ENCODE results near the gene WNT9B.
A peak's percentile ranks its signal among the peaks of the same experiment; 100 is the strongest.

The WNT9B gene, protein sequence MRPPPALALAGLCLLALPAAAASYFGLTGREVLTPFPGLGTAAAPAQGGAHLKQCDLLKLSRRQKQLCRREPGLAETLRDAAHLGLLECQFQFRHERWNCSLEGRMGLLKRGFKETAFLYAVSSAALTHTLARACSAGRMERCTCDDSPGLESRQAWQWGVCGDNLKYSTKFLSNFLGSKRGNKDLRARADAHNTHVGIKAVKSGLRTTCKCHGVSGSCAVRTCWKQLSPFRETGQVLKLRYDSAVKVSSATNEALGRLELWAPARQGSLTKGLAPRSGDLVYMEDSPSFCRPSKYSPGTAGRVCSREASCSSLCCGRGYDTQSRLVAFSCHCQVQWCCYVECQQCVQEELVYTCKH

DNA sequence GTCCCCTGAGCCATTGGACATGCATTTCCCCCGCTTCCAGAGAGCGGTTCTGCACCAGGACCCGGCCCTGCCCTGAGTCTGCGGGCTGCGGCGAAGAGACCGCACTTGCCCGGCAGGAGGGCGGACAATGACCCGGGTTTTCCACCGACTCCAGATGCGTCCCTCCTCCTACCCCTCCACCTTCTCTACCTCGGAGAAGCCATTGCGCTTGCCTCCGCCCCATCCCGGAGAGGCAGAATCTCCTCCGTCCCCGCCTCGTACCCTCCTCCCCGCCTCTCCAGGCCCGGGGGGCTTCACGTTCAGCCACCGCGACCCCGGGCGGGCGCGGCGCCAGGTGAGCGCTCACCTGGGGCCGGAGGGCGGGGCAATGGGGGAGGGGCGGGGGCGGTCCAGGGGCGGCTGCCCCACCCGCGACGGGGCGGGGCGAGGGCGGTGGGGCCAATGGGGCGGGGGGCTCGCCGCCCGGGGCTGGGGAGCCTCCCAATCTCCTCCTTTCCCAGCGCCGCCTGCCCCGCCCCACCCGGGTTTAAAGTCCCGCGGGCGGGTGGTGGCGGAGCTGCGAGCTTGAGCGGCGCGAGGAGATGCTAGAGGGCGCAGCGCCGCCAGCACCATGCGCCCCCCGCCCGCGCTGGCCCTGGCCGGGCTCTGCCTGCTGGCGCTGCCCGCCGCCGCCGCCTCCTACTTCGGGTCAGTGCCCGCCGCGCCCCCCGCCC lies at the start of gene WNT9B:
WNT9B (plus strand) TSS at position 555 of the 713 bp plus-strand sequence; CDS start at position 611, 56 bp downstream.
- peak; percentile 85 for DNase-seq

DNA sequence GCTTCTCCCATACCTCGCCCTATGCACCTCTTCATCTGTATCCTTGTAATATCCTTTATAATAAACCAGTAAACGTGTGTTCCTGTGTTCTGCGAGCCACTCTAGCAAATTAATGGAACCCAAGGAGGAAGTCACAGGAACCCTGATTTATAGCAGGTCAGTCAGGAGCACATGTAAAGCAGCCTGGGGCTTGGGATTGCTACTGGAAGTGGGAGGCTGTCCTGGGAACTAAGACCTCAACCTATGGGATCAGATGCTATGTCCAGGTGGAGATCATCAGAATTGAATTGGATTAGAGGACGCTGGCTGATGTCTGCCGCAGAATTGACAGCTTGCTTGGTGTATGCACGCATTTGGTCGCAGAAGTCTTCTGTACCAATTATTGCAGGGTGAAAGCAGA lies 48.6 kb upstream of the WNT9B start:
- DNase-seq = no peak

DNA sequence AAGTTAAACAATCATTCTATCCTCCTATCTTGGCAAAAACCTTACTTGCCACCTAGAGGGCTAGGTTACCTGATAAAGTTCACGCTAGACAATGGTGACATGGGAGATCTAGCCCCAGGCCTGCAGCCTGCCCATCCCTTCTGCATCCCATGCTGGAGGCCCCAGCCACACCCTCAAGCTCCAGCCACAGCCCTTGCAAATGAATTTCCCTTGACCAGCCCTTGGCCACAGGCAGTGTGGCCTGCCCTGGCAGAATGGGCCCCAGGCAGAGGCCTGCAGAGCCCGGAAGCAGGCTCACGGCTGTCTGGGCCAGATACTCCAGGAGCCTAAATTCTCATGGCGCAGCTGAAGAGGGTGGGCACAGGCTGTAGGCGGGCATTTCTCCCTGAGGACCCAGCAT lies 47.8 kb upstream of the WNT9B start:
- DNase-seq = no peak

DNA sequence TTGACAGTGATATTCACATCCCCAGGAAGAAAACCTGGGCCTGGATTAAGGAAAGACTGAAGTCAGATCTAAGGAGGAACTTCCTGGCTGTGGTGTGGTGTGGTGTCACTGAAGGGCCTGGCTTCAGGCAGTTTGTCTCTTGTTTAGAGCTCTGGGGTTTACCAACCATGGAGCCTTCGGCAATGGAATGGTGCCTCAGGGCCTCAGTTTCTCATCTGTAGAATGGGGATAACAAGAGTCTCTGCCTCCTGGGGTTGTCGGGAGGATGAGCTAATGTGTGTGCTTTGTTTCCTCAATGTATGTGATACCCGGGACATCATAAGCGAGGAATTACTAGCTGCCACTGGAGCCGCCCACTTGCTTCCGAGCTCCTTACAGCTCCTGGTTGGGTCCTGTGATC lies 45.6 kb upstream of the WNT9B start:
- DNase-seq = no peak

DNA sequence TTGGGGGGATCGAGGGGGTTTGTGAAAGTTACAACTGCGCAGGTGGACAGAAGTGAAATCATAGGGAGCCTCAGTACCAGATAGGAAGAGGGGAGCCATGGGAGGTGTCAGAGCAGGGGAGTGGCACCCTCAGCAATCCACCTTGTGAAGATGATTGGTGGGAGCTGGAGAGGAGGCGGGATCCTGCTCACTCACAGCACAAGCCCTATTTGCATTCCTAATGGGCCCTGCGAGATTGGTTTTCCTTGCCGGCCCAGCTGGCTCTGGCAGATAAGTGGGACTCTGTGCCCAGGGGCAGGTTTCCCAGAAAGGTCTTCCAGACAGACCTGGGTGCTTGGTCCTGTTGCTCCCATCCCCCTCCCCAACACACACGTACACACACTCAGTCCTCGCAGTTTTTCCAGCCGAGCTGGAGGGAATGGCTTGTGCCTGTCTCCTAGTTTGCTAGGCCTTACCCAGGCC lies 42.2 kb upstream of the WNT9B start:
- no peak for DNase-seq

DNA sequence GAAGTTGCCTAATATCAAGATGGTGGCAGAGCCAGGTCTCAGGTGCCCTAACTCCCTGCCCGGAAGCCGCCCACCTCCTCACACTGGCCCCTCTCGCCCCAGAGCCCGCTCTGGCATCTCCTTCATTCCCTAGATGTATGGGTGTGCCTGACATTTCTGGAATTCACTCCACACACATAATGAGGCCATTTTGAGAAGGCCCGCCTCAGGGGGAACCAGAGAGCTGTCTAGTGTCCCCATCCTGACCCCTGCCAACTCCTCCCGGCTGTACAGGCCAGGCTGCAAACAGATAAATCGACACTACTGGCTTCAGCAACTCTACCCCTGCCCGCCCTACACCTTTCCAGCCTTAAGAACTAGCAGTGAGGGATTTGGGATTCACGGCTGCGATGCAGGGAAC lies 40.5 kb upstream of the WNT9B start:
- DNase-seq = no peak

DNA sequence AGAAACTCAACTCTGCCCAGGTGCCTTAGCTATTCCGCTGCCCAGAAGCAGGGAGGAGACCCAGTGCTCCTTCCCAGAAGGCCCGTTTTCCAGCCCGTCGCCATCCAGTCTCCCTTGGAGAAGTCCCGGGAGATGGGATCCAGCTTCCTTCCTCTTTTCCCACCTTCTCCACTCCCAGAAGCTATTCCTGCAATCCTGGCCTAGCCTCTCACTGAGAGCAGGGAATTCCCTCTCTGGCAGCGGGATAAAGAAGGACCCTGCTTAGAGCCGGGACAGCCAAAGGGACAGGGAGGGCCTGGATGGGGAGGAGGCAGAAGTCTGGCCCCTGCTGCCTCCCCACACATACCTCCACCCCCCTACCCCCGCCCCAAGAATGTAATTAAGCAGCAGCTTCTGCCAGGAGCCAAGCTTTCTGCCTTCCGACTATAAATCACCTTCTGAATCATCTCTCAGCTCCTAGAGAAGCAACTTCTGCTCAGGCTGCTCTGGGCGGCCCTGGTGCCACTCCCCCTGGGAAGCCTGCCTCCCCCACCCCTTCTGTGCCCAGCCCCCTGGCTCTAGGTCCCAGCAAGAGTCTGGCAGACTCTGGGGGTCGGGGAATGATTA lies 39.3 kb upstream of the WNT9B start:
- no peak for DNase-seq

DNA sequence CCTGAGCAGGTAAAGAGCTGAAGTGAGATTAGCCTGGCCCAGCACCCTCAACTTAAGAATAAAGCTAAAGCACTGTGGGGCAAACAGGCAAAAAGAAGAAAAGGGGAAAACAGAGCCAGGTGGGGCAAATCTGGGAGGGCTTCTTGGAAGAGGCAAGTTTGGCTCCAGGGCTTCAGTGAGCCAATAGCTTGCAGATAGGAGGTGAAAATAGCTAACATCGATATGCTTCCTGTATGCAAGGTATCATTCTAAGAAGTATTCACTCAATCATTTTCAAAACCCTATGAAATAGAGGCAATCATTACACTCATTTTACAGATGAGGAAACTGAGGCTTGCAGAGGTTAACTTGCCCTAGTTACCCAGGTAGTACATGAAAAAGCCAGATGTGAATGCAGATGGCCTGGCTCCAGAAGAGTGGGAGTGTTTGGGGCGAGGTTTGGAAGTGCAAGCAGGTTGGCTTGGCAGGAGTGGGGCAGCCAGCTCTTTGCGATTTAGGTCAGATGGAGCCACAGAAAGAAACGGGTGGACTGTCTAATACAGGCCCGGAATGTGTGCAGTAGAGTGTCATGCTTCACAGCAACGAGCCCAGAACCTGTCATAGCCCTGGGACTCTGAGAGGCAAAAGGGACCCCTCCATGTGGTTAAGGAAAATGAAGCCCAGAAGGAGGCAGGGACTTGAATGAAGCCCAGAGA lies 38.6 kb upstream of the WNT9B start:
- DNase-seq = no peak

DNA sequence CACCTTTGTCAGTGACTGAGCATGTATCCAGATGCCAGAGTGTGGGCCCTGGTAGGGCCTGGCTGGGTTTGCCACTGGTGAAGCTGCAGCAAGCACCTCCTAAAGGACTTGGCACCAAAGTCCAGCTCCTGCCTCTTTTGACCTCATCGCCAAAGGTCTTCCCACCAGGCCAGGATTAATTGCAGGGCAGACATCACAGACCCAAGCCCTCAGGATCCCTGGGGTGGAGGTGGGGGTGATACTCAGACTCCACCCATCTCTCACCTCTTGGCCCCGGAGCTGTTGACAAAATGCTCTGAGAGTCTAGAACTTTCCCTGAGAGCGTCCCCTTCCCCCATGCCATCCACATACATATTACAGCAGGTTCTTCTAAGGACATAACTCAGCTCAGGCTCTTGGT lies 37.5 kb upstream of the WNT9B start:
- no peak for DNase-seq

DNA sequence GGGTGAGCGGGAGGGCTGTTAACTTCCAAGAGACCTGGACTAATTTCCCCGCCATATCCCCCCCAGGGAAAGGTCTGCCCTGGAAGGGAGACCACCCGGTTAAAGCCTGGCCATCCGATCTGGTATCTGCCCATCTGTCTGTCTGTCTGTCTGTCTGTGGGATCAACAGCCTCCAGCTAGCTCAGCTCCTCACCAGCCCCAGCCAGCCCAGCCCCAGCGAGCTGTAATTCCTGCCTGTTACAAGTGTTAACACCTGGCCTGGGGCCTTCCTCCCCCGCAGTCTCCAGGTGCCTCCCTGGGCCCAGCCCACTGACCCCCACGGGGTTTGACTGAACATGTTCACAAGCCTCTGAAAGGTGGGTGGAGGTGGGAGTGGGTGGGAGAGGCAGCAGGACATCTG lies 36.9 kb upstream of the WNT9B start:
- no peak for DNase-seq

DNA sequence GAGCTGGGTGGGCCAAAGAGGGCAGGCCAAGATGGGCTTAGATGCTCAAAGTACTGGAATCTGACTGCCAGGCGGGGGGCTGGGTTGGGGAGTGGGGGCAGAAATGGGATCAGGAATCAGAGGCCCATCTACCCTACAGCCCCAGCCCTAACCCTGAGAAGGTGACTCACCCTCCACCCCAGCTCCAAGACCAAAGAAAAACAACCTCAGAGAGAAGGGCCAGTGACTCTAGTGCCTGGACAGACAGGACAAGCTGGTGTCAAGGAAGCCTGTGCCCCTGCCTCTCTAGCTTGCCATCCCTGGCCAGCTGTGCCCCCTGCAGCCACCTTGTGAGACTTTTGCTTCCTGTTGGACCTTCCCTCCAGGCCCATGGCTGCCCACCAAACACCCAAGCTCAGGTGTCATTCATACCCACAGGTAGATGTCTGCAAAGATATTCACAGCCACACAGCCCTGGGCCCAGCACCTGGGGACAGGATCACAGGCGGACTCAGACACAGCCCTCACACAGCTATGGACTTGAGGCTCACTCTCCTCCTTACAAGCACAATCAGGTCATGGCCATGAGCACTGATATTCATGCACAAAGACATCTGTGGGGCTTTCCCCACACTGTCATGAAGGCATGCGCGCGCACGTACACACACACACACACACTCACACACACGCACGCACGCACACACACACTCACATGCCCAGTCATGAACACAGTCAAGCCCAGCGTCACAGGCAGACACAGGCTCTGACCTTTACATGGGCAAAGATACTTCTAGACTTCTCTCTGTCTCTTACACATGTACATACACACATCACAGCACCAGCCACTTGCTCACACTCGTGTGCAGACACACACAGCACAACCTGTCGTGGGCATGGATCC lies 35.7 kb upstream of the WNT9B start:
- no peak for DNase-seq

DNA sequence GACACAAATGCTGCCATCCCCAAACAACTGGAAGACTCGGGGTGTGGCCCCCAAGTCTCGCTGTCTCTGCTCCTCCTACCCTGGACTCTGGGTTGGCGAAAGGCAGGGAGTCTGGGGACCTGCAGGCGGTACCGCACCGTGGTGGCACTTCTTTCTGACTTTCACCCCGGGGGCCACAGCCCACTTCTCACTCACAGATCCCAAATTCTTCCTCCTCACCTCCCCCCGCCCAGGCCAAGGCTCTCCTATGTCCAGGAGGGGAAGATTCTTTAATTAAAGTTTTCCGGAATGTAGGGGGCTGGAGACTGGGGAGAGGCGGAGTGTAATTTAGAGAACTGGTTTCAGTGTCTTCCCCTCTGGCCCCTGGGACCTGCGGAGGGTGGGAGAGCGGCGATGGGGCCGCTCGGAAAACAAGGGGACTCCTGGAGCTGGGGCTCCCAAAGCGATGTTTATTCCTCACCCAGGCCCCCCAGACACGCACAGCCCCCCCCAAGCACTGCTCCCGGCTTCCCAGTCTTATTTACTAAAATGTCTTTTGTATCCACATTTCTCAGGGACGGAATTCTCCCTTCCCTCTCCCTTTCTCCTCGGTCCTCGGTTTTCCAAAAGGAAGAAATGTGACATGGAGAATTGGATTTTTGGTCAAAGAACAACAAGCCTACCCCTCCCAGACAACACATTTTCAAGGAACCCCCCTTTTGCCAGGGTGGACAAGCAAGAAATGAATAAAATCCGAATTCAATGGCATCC lies 34.1 kb upstream of the WNT9B start:
- no peak for DNase-seq

DNA sequence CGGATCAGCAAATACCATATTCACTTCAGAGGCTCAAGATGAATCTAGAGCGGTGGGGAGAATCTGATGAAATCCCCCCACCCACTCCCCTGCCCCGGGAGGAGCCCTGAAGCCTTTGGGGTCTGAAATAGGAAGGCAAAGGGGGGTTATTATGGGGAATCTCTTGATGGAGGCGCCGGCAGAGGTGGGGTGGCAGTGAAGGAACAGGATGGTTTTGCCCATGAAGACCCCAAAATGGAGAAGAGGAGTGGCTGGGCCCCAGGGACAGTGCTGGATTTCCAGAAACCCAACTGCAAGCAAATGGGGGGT lies 33.5 kb upstream of the WNT9B start:
- DNase-seq = no peak

DNA sequence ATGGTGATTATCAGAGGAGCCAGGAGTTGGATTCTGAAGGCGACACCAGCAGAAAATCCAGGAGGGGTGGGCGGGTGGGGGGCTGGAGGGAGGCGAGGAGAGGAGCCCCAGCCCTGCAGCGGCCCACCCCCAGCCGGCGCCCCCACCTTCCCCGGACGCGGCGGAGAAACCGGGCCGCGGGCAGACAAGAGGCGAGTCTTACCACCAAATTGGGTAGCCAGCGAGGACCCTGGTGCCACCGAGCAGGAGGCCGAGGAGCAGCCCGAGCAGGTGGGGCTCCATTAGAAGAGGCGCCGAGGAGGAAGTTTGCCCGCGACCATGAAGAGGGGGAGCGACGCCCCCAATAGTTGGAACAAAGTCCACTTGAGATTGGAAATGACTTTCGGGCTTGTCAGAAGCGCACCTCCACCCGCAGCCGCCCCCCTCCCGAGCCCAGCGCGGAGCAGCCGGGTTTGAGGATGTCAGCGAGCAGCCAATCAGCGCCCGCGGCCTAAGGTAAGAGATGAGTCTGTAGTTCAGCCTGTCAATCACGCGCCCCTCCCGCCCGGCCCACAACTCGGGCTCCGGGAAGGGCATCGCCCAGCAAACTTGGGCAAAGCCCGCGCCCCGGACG lies 33.0 kb upstream of the WNT9B start, which contains the start of gene WNT3:
WNT3 (minus strand) TSS at position 377 of the 613 bp plus-strand sequence; CDS start at position 282, 95 bp downstream.
- peak; percentile 16 for DNase-seq

DNA sequence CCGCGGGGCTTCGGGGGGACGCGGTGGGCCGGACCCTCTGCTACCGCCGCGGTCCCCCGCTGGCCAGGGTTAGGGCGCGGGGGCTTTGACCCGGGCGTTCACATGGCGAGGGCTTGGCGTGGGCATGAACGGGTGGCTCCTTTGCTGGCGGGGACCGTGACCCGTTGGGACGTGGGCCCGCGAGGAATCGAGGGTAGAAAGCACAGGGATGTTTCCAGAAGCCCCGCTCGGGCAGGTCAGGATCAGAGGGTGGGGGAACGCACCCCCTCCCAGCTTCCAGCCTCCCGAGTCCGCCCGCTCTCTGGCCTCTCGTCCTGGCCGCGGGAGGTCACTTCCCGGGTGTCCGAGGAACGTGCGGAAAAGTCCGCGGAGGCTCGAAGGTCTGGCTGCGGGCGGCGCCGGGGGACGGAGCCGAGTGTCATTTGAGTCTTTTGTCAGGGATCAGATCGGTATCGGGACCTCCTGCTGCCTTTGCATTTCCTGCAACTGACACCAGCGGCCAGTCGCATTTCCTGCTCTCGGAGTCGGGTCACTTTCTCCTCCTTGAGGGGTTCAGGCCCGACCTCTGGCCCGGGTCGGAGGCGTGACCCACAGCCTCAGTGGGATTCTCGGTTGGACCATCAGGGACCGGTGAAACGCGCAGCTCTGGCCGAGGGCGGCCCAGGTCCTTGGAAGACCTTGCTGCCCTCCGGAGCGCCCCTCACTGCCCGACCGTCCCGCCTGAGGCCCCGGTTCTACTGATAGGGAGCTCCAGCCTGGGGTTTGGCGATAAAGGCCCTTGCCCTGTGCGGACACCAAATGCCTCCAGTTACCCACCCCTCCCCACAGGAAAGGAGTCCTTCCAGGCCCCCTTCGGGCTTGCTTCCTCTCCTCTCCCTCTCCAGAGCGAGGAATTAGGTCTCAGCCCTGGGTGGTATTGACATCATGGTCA lies 32.2 kb upstream of the WNT9B start:
- DNase-seq = no peak

DNA sequence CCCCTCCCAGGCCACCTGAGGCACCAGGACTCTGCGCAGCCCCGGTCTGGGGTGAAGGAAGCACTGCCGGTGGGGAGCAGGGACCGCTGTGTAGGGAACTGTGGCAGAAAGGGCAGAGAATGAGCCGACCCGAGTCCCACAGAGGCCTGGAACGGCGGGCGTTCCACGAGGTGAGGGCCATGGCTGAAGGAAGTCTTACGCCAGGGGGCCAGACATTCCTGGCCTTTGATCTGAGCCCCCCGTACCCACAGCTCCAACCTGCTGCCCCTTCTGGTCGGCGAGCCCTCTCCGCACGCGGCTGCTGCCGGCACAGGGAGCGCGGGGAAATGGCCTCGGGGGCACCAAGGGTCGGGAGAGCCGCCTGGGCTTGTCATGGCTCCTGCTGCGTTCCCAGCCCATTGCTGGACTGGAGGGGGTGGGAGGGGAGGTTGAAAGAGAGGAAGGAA lies 31.5 kb upstream of the WNT9B start:
- DNase-seq = no peak

DNA sequence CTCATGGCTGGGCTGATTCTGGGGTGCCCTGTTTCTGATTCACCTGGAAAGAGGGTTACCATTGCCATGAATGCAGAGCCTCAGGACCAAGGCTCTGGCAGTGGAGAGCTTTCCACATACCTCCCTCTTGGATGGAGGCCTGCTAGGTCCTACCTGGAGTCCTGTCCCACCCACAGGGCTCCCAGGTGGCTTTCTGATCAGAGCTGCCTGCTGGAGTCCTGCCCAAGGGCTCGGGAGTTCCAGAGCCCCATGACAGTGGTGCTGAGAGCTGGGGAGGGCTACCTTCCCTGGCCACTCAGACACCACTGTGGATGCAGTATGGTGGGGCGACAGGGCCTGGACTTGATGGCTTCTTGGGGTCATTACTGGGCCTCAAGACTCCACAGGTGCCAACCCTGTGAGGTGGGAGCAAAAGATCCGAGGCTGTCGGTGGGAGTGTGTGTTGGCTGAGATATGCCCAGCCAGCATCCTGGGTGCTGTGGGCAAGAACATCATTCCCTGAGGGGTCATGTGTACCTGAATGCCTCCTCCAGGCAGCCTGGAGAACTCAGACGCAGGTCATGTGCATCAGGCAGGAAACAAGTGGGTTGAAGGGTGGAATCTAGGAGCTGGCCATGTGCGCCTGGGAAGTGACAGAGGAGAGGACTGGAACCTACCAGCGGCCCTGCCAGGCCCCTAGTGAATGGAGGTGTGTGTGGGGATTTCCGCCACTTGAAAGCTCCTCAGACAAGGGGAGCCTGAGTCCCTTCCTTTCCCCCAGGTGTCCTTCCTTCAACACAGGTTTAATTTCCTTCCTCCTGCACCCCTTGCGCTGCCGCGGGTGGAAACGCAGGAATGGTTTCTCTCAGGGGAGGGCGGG lies 30.6 kb upstream of the WNT9B start:
- no peak for DNase-seq

DNA sequence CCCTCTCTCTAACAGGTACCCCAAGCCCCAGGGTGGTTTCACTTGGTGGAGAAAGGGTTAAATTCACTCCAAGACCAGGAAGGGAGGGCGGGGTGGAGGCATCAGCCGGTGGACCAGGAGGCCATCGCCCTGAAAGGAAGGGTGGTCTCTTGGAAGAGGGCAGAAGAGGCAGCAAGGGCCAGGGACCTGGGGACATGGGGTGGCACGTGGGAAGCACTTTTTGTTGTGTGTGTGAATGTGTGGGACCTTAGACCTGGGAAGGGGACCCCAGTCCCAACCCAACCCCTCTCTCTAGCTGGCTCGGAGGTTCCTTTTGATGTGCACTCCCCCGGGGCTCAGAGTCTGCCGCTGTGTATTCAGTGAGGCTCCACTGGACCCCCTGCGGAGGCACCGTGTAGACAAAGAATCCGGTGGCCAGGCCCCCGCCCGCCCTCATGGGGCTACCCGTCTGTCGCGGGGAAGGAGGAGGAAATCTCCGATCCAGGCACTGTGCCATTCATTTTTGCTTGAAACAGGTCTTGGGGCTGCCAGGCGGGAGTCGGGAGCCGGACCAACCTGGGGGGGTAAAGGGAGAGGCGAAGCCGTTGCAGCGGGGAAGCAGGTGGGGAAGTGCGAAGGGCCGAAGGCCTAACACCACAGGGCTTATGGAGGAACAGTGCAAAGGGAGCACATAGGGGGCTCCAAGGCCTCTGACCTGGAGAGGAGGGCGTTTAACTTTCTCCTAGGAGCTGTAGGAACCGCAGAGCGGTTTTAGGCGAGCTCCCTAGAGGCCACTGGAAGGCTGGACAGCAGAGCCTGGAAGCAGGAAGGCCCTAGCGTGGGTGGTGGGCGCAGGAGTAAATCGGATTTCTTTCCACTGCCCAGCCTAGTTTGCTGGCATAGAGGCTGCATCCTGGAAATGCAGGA lies 29.6 kb upstream of the WNT9B start:
- DNase-seq = no peak
